T-helper 9 cell (primary cell): ENCODE results near the gene PKIB.
"Not testable (repeated sequence)": the region's sequence is repeated elsewhere in the genome, so short reads cannot be mapped to it uniquely, and the experiment has no call there.

Experiments used
- DNase-seq: peaks from one replicate; pipeline ENCODE4 v3.0.0-alpha.2; 2020

The PKIB gene

GRCh38 chr6:122621638-122622037, 11.4 kb downstream of the PKIB start:
- DNase-seq: no peak

DNA sequence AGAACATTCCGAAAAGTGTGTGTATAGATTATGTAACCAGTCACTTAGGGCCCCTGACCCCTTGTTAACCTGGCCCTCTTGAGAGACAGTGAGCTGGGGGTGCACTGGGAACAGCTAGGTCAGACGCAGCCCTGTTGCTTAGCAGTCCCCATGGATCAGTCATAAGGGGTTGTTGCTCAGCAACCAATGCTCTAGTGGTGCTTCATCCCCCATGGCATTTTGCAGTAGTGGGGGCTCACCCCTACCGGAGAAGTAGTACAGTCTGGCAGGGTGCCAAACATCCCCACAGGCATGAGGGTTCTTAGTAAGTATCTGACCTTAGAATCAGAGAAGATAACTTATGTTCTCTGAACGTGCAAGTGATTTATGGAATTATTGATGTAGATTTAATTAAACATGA, 12.3 kb downstream of the PKIB start:
- DNase-seq: no peak

- no peak for DNase-seq
Measured at GRCh38 chr6:122623279-122623678, 13.1 kb downstream of the PKIB start.

DNA sequence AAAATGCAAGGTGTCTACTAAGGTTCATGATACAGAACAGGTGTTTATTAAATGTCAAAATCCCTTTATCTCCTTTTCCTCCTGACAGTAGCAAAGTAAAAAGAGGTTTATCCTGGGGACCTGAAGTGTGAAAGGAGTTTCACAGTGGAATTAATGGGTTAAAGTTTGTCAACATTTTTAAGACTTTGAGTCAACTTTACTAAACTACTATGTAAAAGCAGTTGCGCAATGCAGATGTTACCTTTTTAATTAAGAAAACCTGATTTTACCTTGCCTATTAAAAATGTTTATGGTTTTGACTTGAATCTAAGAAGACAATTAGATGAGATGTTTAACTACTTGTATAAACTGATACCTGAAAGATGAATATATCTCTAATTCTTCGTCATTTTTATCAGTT, 14.6 kb downstream of the PKIB start:
- DNase-seq: no peak

GRCh38 chr6:122628714-122629113, 18.5 kb downstream of the PKIB start:
- DNase-seq: no peak

- DNase-seq: no peak
Measured at GRCh38 chr6:122631571-122632249, 21.5 kb downstream of the PKIB start.

DNA sequence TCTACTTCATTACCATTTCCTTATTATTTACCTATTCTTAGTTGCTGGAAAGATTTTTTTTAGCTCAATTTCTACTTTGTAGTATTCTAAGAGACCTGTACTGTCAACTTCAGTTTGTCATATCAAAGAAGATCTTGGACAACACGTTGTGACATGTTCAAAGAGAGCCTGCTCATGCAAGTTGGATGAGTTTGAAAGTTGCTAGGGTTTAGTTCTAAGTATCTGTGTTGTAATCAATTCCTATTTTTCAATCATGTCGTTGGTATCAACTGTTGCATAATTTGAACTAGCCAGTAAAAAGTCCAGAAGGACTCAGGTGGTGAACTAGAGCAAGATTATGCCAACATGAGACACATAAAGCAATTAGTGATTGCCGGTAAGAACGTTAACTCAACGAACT, 30.2 kb downstream of the PKIB start:
- DNase-seq: no peak

- no peak for DNase-seq
Measured at GRCh38 chr6:122641819-122642218, 31.6 kb downstream of the PKIB start.

DNA sequence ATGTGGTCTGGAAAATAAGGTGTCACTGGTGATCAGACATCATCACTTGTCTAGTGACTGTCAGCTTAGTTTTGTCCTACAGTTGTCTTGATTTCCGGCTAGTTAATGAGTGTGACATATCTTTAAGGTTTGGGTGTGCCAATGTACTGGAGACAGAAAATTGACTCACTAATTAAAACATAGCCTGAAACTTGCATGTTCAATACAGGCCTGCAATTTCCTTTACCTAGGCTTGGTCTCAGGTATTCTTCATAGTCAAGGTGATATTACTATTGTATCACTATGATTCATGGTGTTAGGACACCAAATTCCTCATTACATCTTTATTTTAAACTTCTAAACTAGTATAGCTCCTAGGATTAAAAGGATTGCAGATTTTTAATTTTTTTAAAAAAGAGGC, 32.4 kb downstream of the PKIB start:
- DNase-seq: not testable (repeated sequence)

DNA sequence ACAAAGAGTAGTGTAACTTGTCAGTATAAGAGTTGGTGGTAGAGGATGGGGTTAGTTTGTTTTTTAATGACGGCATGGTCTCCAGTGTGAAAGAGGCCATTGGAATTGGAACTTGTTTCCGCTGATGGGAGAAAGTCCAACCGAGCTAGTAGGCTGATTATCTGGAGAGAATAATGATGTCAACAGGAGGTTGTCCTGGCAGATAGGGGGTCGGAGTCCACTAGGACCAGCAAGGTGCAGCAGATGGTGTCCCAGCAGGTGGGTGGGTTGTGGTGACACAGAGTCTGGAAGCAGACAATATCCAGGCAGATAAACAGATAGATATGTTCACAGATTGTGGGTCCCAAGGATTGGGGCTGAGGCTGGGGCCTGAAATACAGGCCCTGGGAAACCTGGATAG, 35.1 kb downstream of the PKIB start:
- no peak for DNase-seq

- no peak for DNase-seq
Measured at GRCh38 chr6:122647765-122648164, 37.6 kb downstream of the PKIB start.

DNA sequence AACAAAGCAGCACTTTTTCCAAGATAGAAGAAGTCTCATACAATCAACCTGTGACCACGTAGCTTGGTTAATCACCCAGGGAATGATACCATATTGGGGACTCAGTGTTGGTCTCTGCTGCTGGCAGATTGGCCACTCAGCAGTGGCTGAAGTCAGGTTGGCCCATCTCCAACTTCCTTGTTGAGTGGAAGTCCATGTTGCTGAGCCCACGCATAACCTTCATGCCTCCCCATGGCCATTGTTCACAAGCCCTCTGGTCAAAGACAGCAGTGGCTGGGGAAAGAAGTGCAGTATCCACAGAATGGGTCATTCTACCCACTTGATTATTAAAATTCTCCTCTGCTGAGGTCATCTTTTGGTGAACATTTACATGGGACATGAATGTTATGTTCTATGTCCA, 38.5 kb downstream of the PKIB start:
- DNase-seq: no peak

DNA sequence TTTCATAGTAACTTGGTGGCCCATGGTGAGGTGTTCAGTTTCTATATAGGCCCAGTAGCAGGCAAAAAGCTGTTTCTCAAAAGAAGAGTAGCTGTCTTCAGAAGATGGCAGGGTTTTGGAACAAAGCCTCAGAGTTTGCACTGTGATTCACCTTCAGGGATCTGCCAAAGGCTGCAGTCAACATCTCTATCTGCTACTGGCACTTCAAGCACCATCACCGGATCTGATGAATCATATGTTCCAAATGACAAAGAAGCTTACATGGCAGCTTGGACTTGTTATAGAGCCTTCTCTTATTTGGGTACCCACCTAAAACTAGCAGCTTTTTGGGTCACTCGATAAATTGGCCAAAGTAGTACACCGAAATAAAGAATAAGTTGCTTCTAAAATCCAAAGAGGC, 39.5 kb downstream of the PKIB start:
- no peak for DNase-seq

DNA sequence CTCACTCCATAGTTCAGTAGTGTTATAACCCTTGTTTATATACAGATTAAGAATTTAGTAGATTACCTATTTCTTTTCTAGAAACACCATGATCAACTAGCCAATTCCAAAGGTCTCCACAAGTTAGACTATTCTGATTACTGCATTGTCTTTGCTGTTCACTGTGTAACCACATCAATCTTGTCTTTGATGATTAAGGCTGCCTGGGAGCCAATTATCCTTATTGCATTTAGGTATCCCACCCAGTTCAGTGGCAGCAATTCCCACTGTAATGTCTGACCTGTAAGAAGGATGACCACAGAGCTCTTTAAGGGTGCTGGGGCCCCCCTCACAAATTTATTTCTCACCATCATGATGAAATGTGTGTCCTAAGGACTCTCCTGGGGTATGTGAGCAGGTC, 40.2 kb downstream of the PKIB start:
- no peak for DNase-seq

- DNase-seq: no peak
Measured at GRCh38 chr6:122651031-122651430, 40.8 kb downstream of the PKIB start.

- DNase-seq: no peak
Measured at GRCh38 chr6:122651604-122652003, 41.4 kb downstream of the PKIB start.

DNA sequence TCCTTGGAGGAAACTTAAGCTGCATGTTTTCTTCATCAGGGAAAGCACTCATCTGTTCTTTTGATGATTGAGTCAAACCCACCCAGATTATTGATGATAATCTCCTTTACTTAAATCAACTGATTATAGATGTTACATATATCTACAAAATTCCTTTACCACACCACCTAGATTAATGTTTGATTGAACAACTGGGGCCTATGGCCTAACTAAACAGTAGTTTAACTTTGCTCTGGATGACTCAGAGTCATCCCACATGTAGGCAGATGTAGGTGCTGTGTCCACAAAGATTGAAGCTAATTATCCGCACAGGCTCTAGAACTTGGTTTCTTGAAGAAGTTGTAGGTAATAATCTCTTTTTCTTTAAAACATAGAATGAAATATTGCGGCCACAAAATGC, 42.2 kb downstream of the PKIB start:
- no peak for DNase-seq

DNA sequence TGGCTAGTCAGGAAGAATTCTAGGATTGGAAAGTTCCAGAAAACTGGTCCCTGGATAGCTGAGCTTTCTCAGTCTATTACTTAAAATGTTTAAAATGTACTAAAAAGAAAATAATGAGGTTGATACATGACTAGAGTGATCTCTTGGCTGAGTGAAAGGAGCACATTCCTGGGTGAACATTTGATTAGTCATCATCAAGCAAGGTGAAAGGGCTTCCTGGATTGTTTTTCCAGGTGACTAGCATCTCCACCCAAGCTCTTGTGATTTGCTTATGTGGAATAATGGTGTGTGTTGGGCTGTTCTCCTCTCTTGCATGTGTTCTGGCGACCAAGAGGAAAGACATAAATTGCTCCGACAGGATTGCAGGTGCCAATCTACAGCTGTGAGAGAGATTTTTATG, 42.9 kb downstream of the PKIB start:
- DNase-seq: no peak

DNA sequence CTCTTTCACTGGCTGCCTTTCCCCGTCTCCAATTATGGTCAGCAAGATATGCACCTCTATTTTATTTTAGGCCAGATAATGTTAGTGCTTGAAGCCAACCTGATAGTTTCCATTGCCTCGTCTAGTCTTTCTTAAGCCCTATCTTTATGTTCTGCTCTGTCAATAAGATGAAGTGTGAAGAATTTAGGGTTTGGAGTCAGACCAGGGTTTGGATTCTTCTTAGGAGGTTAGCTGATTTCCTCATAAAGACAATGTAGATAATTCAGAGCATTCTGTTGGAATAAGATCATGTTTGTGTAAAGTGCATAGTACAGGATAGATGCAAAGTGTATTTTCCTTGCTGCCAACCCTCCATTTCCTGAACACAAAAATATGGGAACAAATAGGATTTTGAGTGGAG, 43.8 kb downstream of the PKIB start:
- no peak for DNase-seq

DNA sequence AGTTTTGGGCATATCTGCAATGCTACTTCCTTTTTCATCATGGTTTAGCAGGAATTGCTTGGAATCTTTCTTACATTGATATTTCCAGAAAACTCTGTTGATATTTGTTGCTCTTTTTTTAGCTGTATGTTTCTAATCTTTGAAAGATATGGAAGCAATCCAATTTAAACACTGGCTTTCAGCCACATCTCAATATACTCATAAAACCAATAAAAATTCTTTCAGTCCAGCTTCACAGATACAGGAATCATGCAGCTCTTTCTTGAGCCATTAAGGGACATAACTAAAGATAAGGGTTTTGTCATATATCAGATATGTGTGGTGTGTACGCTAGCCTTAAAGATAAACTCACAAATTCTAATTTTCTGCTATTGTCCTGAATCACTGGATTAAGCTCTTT, 47.4 kb downstream of the PKIB start:
- no peak for DNase-seq

- DNase-seq: no peak
Measured at GRCh38 chr6:122660296-122660695, 50.1 kb downstream of the PKIB start.

- DNase-seq: no peak
Measured at GRCh38 chr6:122663981-122664380, 53.8 kb downstream of the PKIB start.

GRCh38 chr6:122665929-122666328, 55.7 kb downstream of the PKIB start:
- DNase-seq: no peak

DNA sequence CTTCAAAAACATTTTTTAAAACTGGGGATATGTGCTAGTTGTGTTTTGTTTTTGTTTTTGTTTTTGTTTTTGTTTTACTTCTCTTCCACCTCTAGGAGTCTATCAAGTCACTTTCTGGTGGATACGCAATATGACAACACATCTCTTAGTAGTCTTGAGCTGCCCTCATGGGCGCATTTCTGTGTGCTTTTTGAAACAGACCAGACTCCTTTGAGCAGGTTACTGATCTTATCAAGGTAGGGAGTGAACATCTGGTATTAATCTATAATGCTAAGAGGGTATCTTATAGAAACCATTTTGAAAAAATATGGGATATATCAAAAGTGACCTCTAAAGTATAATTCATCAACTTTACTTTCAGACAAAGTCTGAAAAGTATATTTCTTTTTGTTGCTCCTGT, 56.2 kb downstream of the PKIB start:
- DNase-seq: no peak

- DNase-seq: no peak
Measured at GRCh38 chr6:122669418-122669817, 59.2 kb downstream of the PKIB start.

DNA sequence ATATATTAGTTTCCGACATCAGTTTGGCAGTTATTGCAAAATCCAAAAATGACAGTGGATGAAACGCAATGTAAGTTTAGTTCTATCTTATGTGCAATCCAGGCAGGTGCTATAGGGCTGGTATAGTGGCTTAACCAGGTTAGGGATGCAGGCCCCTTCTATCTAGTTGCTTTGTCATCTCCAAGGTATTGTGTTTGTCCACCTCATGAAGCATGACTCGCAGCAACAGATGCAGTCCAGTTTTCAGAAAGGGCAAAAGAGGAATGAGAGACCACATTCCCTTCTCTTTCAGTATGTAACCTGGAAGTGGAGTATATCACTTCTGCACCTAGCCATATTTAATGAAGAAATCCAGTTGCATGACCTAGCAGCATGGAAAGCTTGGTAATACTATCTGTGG, 59.7 kb downstream of the PKIB start:
- DNase-seq: no peak
